ENCODE results near the gene ATL2.

GRCh38 chr2:38384338-38384737, 7.3 kb upstream of the ATL2 start:
- TF ChIP-seq, protein P1, sequence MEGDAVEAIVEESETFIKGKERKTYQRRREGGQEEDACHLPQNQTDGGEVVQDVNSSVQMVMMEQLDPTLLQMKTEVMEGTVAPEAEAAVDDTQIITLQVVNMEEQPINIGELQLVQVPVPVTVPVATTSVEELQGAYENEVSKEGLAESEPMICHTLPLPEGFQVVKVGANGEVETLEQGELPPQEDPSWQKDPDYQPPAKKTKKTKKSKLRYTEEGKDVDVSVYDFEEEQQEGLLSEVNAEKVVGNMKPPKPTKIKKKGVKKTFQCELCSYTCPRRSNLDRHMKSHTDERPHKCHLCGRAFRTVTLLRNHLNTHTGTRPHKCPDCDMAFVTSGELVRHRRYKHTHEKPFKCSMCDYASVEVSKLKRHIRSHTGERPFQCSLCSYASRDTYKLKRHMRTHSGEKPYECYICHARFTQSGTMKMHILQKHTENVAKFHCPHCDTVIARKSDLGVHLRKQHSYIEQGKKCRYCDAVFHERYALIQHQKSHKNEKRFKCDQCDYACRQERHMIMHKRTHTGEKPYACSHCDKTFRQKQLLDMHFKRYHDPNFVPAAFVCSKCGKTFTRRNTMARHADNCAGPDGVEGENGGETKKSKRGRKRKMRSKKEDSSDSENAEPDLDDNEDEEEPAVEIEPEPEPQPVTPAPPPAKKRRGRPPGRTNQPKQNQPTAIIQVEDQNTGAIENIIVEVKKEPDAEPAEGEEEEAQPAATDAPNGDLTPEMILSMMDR (conservative IDR thresholded peaks at IDR 0.05 in 1 of 2, IDR thresholded peaks at IDR 0.05 in 1 of 2; ENCODE audit: low read depth in 1 of 2, low read length in 2 of 2) = no peak
- no peak for TF ChIP-seq EZH2 (IDR thresholded peaks at IDR 0.05; ENCODE audit: low read length, missing control alignments)

All from fibroblast of lung (primary cell).